WERI-Rb-1 (cell line): Measurements from ENCODE around the gene TOM1L2.

ENCODE experiments used
- DNase-seq: peaks from one replicate; pipeline ENCODE4 v3.0.0-alpha.2; 2020
- H3K27ac ChIP-seq: fragments of 250-450 bp; sonication (Bioruptor Pico); 2 replicates; pipeline ENCODE4 v1.5.1; 2020; ENCODE audit warnings: mild to moderate bottlenecking, moderate library complexity
- H3K27me3 ChIP-seq: fragments of 250-450 bp; sonication (Bioruptor Pico); 2 replicates; pipeline ENCODE4 v1.5.1; 2021; ENCODE audit warnings: mild to moderate bottlenecking, low read depth, moderate library complexity; ENCODE audit not compliant: insufficient read depth, severe bottlenecking
- H3K36me3 ChIP-seq: fragments of 250-450 bp; sonication (Bioruptor Pico); 2 replicates; pipeline ENCODE4 v1.5.1; 2020; ENCODE audit warnings: mild to moderate bottlenecking, moderate library complexity
- H3K4me3 ChIP-seq: 2 replicates; pipeline ENCODE4 v1.5.1; 2011; ENCODE audit warnings: low read depth, mild to moderate bottlenecking, control low read depth, low read length
- H3K9me3 ChIP-seq: fragments of 250-450 bp; sonication (Bioruptor Pico); 2 replicates; pipeline ENCODE4 v1.5.1; 2021; ENCODE audit warnings: mild to moderate bottlenecking, moderate library complexity; ENCODE audit not compliant: severe bottlenecking
- CTCF ChIP-seq: IDR thresholded peaks from 2 replicates; pipeline ENCODE4 v1.5.1; 2011; ENCODE audit warnings: low read depth, mild to moderate bottlenecking, control low read depth, inconsistent platforms, low read length

Gene TOM1L2

GRCh38 chr17:17831208-17832031, 140.8 kb downstream of the TOM1L2 start:
- DNase-seq, result peak; percentile 69
- Histone ChIP-seq H3K4me3 (no peak overlapping the region), H3K36me3 (peaks cover 46% of the 10 kb centered on the region), H3K9me3 (no peaks in the 10 kb centered on the region), H3K27ac (peak overlapping the region; percentile 62), H3K27me3 (no peaks in the 10 kb centered on the region)
- no peak for TF ChIP-seq CTCF

GRCh38 chr17:17830740-17831207, 141.4 kb downstream of the TOM1L2 start:
- no peak overlapping the region for H3K4me3 ChIP-seq
- no peaks in the 10 kb centered on the region for H3K9me3 ChIP-seq
- H3K27me3 ChIP-seq, result no peaks in the 10 kb centered on the region
- TF ChIP-seq CTCF, result no peak
- H3K27ac ChIP-seq, result peak overlapping the region; percentile 62
- no peak for DNase-seq
- H3K36me3 ChIP-seq, result peaks cover 42% of the 10 kb centered on the region

- no peak for TF ChIP-seq CTCF
- Histone ChIP-seq H3K4me3 (no peak overlapping the region), H3K36me3 (peaks cover 36% of the 10 kb centered on the region)
Measured at GRCh38 chr17:17830269-17830567, 142.0 kb downstream of the TOM1L2 start.

GRCh38 chr17:17827826-17828621, 144.2 kb downstream of the TOM1L2 start:
- TF ChIP-seq CTCF, result no peak
- H3K27ac ChIP-seq, result no peak overlapping the region
- peaks cover 25% of the 10 kb centered on the region for H3K36me3 ChIP-seq
- DNase-seq, result no peak
- no peak overlapping the region for H3K4me3 ChIP-seq
- no peaks in the 10 kb centered on the region for H3K9me3 ChIP-seq
- H3K27me3 ChIP-seq, result no peaks in the 10 kb centered on the region

More at GRCh38 chr17:17830269-17830567, 142.0 kb downstream of the TOM1L2 start:
- Histone ChIP-seq H3K27ac (no peak overlapping the region), H3K27me3 (no peaks in the 10 kb centered on the region), H3K9me3 (no peaks in the 10 kb centered on the region)
- DNase-seq, result no peak

GRCh38 chr17:17826942-17827785, 145.0 kb downstream of the TOM1L2 start:
- H3K27me3 ChIP-seq, result no peaks in the 10 kb centered on the region
- H3K4me3 ChIP-seq, result no peak overlapping the region
- no peak for DNase-seq
- no peak for TF ChIP-seq CTCF
- H3K36me3 ChIP-seq, result peaks cover 29% of the 10 kb centered on the region
- H3K9me3 ChIP-seq, result no peaks in the 10 kb centered on the region
- H3K27ac ChIP-seq, result no peak overlapping the region
